HCT116 (cell line): ENCODE results near the gene MANBA.

Experiments used
- ATF3 ChIP-seq: IDR thresholded peaks from 2 replicates; pipeline ENCODE4 v1.6.1; 2012
- CTCF ChIP-seq, 3 experiments: fragments of 200-600 bp in 1 of 3; sonication (generic) in 1 of 3; IDR thresholded peaks in 2 of 3; conservative IDR thresholded peaks in 1 of 3; 2 replicates each; pipeline ENCODE4 v1.5.1; 2012 to 2017; ENCODE audit warnings: low read depth in 2 of 3, low read length in 2 of 3, antibody characterized with exemption in 1 of 3, borderline replicate concordance in 1 of 3, control low read depth in 1 of 3, mild to moderate bottlenecking in 1 of 3, mixed read lengths in 1 of 3, mixed run types in 1 of 3, moderate library complexity in 1 of 3; ENCODE audit not compliant: insufficient read depth in 1 of 3
- ELF1 ChIP-seq: IDR thresholded peaks from 2 replicates; pipeline ENCODE4 v1.6.1; 2012; ENCODE audit warnings: low read depth, borderline replicate concordance
- EZH2 ChIP-seq: fragments of 200-600 bp; sonication (generic); IDR thresholded peaks from 2 replicates; pipeline ENCODE4 v1.6.1; 2017; ENCODE audit warnings: antibody characterized with exemption, mixed run types
- EZH2phosphoT487 ChIP-seq: fragments of 200-600 bp; IDR thresholded peaks from 2 replicates; pipeline ENCODE4 v1.6.1; 2018; ENCODE audit warnings: antibody characterized with exemption, borderline replicate concordance
- POLR2A ChIP-seq: IDR thresholded peaks from 2 replicates; pipeline ENCODE4 v1.7.0; 2011; ENCODE audit warnings: borderline replicate concordance; ENCODE audit not compliant: insufficient read depth, insufficient read length; ENCODE audit errors: extremely low read depth
- POLR2AphosphoS5 ChIP-seq: IDR thresholded peaks from 2 replicates; pipeline ENCODE4 v1.6.1; 2011; ENCODE audit warnings: mild to moderate bottlenecking, low read depth, low read length, moderate library complexity
- SIN3A ChIP-seq: IDR thresholded peaks from 2 replicates; pipeline ENCODE4 v1.6.1; 2012; ENCODE audit warnings: low read depth
- YY1 ChIP-seq: IDR thresholded peaks from 2 replicates; pipeline ENCODE4 v1.6.1; 2011; ENCODE audit warnings: low read length, low read depth, moderate library complexity, mild to moderate bottlenecking; ENCODE audit not compliant: insufficient replicate concordance; ENCODE audit errors: extremely low read depth
- ZNF274 ChIP-seq: fragments of 200-500 bp; sonication (Bioruptor generic); IDR thresholded peaks from 2 replicates; pipeline ENCODE4 v1.6.1; 2014; ENCODE audit warnings: mild to moderate bottlenecking, low read depth, low read length, inconsistent platforms
- TF ChIP-seq, protein P1 (sequence below): IDR thresholded peaks from 2 replicates; pipeline ENCODE4 v1.6.1; 2012; ENCODE audit warnings: low read depth

DNA sequence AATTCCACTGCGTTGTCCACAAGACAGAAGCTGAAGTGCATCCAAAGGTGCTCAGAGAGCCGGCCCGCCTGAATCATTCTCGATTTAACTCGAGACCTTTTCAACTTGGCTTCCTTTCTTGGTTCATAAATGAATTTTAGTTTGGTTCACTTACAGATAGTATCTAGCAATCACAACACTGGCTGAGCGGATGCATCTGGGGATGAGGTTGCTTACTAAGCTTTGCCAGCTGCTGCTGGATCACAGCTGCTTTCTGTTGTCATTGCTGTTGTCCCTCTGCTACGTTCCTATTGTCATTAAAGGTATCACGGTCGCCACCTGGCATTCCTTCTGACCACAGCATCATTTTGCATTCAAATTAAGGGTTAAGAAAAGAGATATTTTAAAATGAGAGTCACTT lies 144.1 kb downstream of the MANBA start:
- TF ChIP-seq ATF3, result no peak
- no peak for TF ChIP-seq ELF1
- TF ChIP-seq CTCF (IDR thresholded peaks at IDR 0.05 in 2 of 3, conservative IDR thresholded peaks at IDR 0.05 in 1 of 3; ENCODE audit: borderline replicate concordance in 1 of 3, insufficient read depth in 1 of 3, low read depth in 2 of 3, low read length in 2 of 3), result no peak
- no peak for TF ChIP-seq YY1
- no peak for TF ChIP-seq SIN3A
- no peak for TF ChIP-seq POLR2A
- no peak for TF ChIP-seq EZH2phosphoT487
- no peak for TF ChIP-seq ZNF274
- TF ChIP-seq, protein P1, sequence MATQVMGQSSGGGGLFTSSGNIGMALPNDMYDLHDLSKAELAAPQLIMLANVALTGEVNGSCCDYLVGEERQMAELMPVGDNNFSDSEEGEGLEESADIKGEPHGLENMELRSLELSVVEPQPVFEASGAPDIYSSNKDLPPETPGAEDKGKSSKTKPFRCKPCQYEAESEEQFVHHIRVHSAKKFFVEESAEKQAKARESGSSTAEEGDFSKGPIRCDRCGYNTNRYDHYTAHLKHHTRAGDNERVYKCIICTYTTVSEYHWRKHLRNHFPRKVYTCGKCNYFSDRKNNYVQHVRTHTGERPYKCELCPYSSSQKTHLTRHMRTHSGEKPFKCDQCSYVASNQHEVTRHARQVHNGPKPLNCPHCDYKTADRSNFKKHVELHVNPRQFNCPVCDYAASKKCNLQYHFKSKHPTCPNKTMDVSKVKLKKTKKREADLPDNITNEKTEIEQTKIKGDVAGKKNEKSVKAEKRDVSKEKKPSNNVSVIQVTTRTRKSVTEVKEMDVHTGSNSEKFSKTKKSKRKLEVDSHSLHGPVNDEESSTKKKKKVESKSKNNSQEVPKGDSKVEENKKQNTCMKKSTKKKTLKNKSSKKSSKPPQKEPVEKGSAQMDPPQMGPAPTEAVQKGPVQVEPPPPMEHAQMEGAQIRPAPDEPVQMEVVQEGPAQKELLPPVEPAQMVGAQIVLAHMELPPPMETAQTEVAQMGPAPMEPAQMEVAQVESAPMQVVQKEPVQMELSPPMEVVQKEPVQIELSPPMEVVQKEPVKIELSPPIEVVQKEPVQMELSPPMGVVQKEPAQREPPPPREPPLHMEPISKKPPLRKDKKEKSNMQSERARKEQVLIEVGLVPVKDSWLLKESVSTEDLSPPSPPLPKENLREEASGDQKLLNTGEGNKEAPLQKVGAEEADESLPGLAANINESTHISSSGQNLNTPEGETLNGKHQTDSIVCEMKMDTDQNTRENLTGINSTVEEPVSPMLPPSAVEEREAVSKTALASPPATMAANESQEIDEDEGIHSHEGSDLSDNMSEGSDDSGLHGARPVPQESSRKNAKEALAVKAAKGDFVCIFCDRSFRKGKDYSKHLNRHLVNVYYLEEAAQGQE, result no peak
- no peak for TF ChIP-seq POLR2AphosphoS5
- no peak for TF ChIP-seq EZH2
